ENCODE results near the gene NUP98.

NUP98 gene

GRCh38 chr11:3626250-3626960, 170.9 kb downstream of the NUP98 start:
- no peak for TF ChIP-seq CTCF (conservative IDR thresholded peaks at IDR 0.05; ENCODE audit: control insufficient read depth, insufficient read depth, low read depth, low read length)
- DNase-seq (ENCODE audit: low read depth), result no peak
- H3K4me3 ChIP-seq (ENCODE audit: control insufficient read depth, low read depth, low read length), result no peak overlapping the region
